ENCODE measurements around the gene OR2S2.

Gene OR2S2

DNA sequence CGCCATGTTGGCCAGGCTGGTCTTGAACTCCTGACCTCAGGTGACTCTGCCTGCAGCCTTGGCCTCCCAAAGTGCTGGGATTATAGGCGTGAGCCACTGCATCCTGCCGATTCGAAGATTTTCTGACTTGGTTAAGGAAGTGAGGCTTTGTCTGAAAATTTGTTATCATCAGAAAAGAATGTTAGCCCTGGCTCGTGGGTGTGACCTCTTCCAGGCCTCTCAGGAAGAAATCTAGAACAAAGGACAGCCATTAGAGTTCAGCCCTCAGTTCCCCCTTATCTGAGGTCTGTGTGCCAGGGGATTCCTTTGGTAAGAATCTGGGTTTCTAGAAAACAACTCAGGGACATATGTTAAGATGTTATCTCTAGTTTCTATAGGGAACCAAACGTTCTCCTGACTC, 6.2 kb downstream of the OR2S2 start:
- DNase-seq (ENCODE audit: low spot score in 2 of 2): no peak
- H3K27me3 ChIP-seq (ENCODE audit: low read depth): peaks cover 27% of the 10 kb centered on the region
- H3K4me3 ChIP-seq: no peak overlapping the region
- in situ Hi-C loops (cut with MboI; ENCODE audit: low sequenced_read_pairs): no loop called here
- H3K4me1 ChIP-seq: peaks cover 11% of the 10 kb centered on the region
- no peaks in the 10 kb centered on the region for H3K36me3 ChIP-seq (replicated peaks)
- no peaks in the 10 kb centered on the region for H3K9me3 ChIP-seq

DNA sequence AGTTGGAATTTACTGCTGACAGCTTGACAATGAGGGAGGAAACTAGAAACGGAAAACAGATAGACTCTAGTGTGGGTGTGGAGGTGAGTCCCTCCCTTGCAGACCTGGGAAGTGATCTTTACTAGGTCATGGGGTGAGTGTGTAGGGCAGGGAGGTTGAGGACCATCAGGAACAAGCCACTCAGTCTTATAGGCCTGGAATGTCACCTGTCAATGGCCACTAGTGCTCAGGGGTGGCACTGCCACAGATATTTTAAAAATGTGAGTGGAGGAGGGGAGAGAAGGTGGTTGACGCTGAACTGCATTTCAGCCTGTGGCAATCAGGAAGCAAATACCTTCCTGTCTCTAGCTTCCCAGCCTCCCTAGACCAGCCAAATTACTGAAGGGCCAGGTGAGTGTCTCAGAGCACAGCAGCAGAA, 9.0 kb downstream of the OR2S2 start:
- DNase-seq (ENCODE audit: low spot score in 2 of 2): no peak
- peaks cover 2% of the 10 kb centered on the region; the same call in 1 of the 2 replicates for H3K4me1 ChIP-seq
- no peaks in the 10 kb centered on the region for H3K36me3 ChIP-seq (replicated peaks)
- no peak overlapping the region for H3K4me3 ChIP-seq
- H3K27me3 ChIP-seq (ENCODE audit: low read depth): peaks cover 22% of the 10 kb centered on the region
- in situ Hi-C loops (cut with MboI; ENCODE audit: low sequenced_read_pairs): loop anchor here (5.0 kb wide), 1 partner anchor 42 kb away; the partner anchor contains the start of genes HRCT1 and SPAAR
- H3K9me3 ChIP-seq: no peaks in the 10 kb centered on the region

DNA sequence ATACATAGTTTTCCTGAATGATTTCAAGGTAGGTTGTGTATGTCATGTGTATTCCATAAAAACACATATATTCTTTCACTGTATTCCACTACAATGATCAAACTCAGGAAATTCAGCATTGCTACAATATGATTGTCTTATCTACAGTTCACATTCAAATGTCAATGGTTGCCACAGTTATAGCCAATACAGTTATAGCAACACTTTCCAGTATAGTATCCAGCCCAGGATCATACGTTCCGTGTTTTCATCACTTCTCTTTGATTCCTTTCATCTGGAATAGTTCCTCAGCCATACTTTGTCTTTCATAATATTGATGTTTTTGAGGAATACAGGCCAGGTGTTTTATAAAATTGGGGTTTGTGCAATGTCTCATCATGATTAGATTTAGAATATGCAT, 9.5 kb downstream of the OR2S2 start:
- H3K27me3 ChIP-seq (ENCODE audit: low read depth): peaks cover 20% of the 10 kb centered on the region
- DNase-seq (ENCODE audit: low spot score in 2 of 2): no peak
- H3K9me3 ChIP-seq: no peaks in the 10 kb centered on the region
- no peaks in the 10 kb centered on the region for H3K36me3 ChIP-seq (replicated peaks)
- in situ Hi-C loops (cut with MboI; ENCODE audit: low sequenced_read_pairs): loop anchor here (5.0 kb wide), 1 partner anchor 41 kb away; the partner anchor contains the start of genes HRCT1 and SPAAR
- H3K4me3 ChIP-seq: no peak overlapping the region
- H3K4me1 ChIP-seq: peaks cover 2% of the 10 kb centered on the region; the same call in 1 of the 2 replicates

DNA sequence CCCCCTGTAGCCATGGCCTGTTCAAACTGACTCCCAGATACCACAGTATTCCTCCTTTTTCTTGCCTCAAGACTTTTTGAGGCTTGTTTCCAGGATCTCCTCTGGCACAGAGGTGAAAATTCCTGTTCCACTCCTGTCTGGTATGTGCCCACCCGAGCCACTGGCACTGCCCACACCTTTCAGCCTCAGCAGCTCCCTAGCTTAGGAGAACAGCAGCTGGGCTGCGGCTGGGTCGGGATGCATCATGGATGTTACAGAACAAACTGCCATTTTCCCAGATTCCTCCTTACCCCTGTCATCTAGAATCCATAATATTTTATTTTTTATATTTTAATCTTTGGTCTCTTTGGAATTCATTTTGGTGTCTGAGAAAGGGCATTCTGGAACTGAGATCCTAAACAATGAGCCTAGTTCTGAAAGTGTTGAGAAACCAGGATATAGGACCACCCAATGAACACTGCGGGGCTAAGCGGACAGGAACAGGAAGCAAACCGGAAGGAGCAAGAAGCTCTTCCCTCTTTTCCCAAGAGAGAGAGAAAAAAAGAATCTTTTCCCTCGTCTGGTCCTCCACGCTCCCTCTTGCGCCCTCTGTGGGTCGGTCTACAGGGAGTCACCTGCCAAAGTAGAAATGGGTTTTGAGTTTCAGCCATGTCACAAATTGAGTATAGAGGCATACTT, 12.5 kb downstream of the OR2S2 start:
- DNase-seq (ENCODE audit: low spot score in 2 of 2): peak; percentile 95 to 98
- Histone ChIP-seq H3K9me3 (no peaks in the 10 kb centered on the region), H3K4me1 (peaks cover 2% of the 10 kb centered on the region; the same call in 1 of the 2 replicates), H3K27me3 (ENCODE audit: low read depth) (0 out of 2 replicates have a peak, but pooled peaks cover 2% of the 10 kb centered on the region), H3K4me3 (peak overlapping the region; percentile 20), H3K36me3 (replicated peaks) (no peaks in the 10 kb centered on the region)
- in situ Hi-C loops (cut with MboI; ENCODE audit: low sequenced_read_pairs): loop anchor here (5.0 kb wide), 1 partner anchor 38 kb away; the partner anchor contains the start of genes HRCT1 and SPAAR

DNA sequence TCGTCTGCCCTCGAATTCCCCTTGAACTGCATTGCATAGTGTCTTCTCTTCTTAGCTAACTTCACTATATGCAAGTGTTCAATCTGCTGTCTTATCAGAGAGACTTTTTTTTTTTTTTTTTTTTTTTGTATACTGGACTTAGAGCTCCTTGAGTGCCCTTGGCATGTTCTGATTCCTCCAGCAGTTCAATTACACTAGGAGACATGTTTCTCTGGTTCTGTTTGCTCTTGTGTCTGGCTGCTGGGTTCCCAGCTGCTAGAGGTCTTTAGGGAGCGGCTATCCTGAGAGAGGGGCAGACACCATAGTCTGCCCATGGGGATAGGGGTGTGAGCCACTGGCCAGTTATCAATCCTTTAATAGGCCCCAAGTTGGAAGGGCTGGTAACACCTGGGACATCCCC, 13.1 kb downstream of the OR2S2 start:
- Histone ChIP-seq H3K36me3 (replicated peaks) (no peaks in the 10 kb centered on the region), H3K9me3 (no peaks in the 10 kb centered on the region), H3K4me3 (no peak overlapping the region), H3K4me1 (peaks cover 2% of the 10 kb centered on the region; the same call in 1 of the 2 replicates), H3K27me3 (ENCODE audit: low read depth) (0 out of 2 replicates have a peak, but pooled peaks cover 2% of the 10 kb centered on the region)
- in situ Hi-C loops (cut with MboI; ENCODE audit: low sequenced_read_pairs): loop anchor here (5.0 kb wide), 1 partner anchor 38 kb away; the partner anchor contains the start of genes HRCT1 and SPAAR
- no peak for DNase-seq (ENCODE audit: low spot score in 2 of 2)

DNA sequence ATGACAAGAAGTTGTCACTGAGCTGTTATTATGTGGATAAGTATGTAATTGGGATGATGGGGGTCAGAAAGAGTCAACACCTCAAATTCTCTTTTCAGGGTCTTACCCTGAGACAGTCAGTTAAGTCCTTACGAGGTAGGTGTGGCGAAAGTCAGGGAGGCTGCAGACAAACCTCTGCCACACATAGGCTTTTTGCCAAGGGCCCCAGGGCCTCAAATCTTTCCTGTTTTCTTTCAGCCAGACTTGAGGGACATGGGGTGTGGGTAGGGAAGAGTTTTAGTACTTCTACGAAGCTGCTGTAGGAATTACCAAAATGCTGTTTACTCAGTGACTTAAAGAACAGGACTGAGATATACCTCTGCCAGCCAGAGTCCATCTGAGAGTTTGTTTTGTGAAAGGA, 13.8 kb downstream of the OR2S2 start:
- DNase-seq (ENCODE audit: low spot score in 2 of 2): no peak
- H3K9me3 ChIP-seq: no peaks in the 10 kb centered on the region
- in situ Hi-C loops (cut with MboI; ENCODE audit: low sequenced_read_pairs): no loop called here
- H3K4me1 ChIP-seq: peaks cover 2% of the 10 kb centered on the region; the same call in 1 of the 2 replicates
- 0 out of 2 replicates have a peak, but pooled peaks cover 2% of the 10 kb centered on the region for H3K27me3 ChIP-seq (ENCODE audit: low read depth)
- H3K36me3 ChIP-seq (replicated peaks): no peaks in the 10 kb centered on the region
- no peak overlapping the region for H3K4me3 ChIP-seq

DNA sequence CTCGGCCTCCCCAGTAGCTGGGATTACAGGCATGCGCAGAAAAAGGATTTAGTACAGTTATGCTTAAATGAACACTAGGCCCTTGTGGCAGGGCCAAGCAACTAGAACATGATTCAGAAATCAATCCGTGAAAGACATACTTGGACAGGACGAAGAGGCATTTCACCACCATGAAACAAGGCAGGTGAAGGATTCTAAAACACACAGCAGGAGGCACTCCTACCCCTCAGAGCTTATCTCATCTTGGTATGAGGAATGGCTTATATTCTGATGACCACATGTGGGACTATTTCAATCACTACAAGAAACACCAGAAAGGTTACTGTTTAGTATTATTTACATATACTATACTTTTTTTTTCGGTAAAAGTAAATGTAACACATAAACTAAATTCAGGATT, 15.7 kb downstream of the OR2S2 start:
- H3K9me3 ChIP-seq: no peaks in the 10 kb centered on the region

DNA sequence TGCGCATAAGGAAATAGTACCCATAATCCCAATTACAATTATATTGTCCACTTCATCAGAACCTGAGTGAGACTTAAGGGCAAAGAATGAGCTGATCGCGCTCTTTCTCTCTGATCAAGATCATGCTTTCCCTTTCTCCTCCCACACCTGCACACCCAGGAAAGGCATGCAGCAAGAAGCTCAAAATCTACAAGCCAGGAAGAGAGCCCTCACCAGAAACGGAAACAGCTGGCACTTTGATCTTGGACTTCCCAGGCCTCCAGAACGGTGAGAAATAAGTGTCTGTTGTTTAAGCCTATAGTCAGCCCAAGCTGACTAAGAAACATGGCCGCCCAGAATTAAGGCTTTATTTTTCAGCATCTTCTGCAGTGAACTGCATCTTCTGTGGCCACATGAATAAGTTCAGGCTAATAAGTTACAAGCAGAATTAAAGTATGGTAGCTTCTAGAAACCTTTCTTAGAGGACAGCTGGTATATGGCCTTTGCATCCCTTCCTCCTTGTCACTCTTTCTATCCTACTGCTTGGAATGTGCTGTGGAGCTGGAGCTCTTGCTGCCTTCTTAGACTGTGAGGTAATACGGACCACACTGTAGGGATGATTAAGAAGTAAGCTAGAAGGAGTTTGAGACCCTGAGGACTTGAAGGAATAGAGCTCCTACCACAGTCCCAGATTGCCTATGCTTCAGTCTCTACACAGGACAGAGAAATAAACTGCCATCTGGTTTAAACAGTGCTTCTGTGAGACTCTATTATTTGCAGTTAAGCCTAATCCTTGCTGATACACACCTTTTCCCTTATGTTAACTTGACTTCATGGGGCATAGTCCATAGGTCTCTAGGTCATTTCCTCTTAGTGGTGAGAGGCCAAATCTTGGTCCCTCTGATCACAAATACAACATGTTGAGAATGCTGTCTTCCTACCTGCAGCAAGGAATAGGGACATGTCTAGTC, 17.2 kb downstream of the OR2S2 start:
- in situ Hi-C loops (cut with MboI; ENCODE audit: low sequenced_read_pairs): no loop called here
- Histone ChIP-seq H3K4me1 (peaks cover 2% of the 10 kb centered on the region; the same call in 1 of the 2 replicates), H3K4me3 (no peak overlapping the region), H3K9me3 (no peaks in the 10 kb centered on the region), H3K36me3 (replicated peaks) (no peaks in the 10 kb centered on the region), H3K27me3 (ENCODE audit: low read depth) (no peaks in the 10 kb centered on the region)
- no peak for DNase-seq (ENCODE audit: low spot score in 2 of 2)

More for the DNA sequence above, 15.7 kb downstream of the OR2S2 start:
- Histone ChIP-seq H3K36me3 (replicated peaks) (no peaks in the 10 kb centered on the region), H3K4me3 (no peak overlapping the region), H3K4me1 (peaks cover 2% of the 10 kb centered on the region; the same call in 1 of the 2 replicates), H3K27me3 (ENCODE audit: low read depth) (no peaks in the 10 kb centered on the region)
- in situ Hi-C loops (cut with MboI; ENCODE audit: low sequenced_read_pairs): no loop called here
- no peak for DNase-seq (ENCODE audit: low spot score in 2 of 2)

DNA sequence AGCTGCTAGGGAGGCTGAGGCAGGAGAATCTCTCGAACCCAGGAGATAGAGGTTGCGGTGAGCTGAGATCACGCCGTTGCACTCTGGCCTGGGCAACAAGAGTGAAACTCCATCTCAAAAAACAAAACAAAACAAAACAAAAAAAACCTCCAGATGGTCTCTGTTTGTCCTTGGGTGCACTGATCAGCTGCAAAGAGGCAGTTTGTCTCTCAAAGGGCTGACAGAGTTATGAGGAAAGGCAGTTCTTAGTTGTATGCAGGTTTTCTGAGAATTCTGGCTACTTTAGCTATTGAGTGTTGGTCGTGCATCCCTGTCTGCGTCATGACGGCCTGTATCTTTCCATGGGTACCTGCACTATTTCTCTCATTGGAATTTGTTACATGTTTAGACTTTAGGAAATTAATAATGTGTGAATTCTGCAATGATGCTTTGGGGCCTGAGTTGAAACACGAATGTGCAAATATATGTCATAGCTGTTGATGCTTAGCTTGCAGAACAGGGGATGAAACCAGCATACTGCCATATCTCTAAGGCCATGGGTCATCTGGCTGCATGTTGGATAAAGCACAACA, 18.2 kb downstream of the OR2S2 start:
- no peak for DNase-seq (ENCODE audit: low spot score in 2 of 2)
- Histone ChIP-seq H3K9me3 (no peaks in the 10 kb centered on the region), H3K36me3 (replicated peaks) (no peaks in the 10 kb centered on the region), H3K4me1 (no peaks in the 10 kb centered on the region), H3K27me3 (ENCODE audit: low read depth) (no peaks in the 10 kb centered on the region), H3K4me3 (no peak overlapping the region)
- in situ Hi-C loops (cut with MboI; ENCODE audit: low sequenced_read_pairs): no loop called here

DNA sequence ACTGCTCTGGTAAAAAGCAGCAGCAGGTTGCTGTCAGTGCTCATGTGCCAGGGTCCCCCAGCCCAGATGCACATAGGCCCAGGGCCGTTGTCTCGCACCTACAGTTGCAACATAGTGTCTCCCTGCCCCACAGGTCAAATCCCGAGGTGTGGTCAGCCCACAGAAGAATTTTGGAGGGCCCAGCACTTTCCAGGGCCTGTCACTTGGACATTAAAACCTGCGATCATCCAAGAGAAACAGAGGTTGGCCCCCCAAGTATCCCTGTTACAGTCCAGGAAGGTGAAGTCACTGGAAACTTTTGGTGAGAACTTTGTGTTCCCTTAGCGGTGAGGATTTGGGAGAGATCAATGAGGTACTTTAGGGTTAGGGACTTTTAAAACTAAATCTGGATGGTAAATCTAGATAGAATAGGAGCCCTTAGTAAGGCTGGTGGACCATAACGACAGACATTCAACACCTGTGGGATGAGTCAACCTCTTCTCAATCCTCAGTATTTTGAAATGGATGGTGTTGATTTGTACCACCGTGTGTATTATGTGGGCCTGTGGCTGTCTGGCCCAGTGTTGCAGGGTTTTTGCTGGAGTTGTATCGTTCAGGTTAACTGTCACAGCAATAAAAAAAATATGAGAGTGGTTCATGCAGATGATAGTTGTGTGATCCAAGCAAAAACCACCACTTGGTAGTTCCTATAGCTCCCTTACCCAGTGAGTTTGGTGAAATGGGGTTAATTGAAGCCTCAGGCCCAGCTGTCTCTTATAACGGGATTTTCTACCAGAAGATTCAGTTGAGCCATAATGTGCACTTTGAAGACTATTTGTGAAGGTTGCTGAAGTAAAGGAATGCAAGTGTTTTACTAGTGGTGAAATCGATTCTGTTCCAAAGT, 19.2 kb downstream of the OR2S2 start:
- H3K36me3 ChIP-seq (replicated peaks): no peaks in the 10 kb centered on the region
- H3K27me3 ChIP-seq (ENCODE audit: low read depth): no peaks in the 10 kb centered on the region
- H3K9me3 ChIP-seq: no peaks in the 10 kb centered on the region
- H3K4me3 ChIP-seq: no peak overlapping the region
- no peak for DNase-seq (ENCODE audit: low spot score in 2 of 2)
- H3K4me1 ChIP-seq: no peaks in the 10 kb centered on the region
- in situ Hi-C loops (cut with MboI; ENCODE audit: low sequenced_read_pairs): no loop called here

DNA sequence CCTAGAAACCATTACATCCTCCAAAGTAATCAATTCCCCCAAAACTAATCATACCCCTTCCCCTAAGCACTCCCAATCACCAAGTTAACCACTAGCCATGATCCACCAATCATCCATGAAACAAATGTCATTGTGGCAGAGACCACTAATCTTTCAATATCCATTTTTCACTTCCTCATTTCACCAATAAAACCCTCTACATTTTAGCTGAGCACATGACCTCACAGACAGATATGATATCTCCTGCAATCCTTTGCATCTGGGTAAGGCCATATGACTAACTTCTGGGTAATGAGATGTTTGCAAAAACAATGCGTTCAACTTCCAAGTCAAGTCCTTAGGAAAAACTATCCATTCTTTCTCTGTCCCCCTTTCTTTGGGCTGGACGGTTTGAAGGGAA, 20.7 kb downstream of the OR2S2 start:
- Histone ChIP-seq H3K27me3 (ENCODE audit: low read depth) (no peaks in the 10 kb centered on the region), H3K4me3 (no peak overlapping the region), H3K4me1 (no peaks in the 10 kb centered on the region), H3K36me3 (replicated peaks) (no peaks in the 10 kb centered on the region), H3K9me3 (no peaks in the 10 kb centered on the region)
- in situ Hi-C loops (cut with MboI; ENCODE audit: low sequenced_read_pairs): no loop called here
- no peak for DNase-seq (ENCODE audit: low spot score in 2 of 2)

DNA sequence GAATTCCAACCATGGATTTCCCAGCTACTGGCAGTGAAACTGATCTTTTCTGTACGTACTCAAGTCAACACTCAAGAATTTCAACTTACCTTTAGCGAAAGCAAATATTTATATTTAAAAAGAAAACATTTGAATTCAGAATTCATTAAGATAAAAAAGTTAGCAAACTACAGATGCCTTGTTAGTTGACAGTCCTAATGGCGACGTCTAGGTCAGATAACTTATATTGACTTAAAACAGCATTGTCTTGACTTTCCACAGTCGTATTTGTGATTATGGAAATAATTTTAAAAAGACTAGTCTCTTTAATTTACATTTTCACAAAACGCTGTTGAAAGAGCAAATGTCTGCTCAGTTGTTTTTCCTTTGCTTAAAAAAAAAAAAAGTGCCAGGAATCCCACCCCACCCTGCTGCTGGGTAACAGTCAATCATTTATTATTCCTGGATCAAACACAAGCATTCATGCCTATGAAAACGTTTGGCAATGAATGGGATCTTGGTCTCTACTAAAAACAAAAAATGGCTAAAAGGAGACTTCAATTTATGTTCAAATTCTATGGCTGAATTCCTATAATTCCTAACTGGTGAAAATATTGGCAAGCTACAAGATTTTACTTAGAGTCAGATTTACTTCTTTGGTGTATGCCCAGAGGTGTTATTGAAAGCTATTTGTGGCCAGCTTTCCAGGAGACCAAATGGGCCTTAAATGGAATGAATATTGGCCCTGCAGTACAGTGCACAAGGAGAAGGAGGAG, 22.0 kb downstream of the OR2S2 start:
- DNase-seq (ENCODE audit: low spot score in 2 of 2): no peak
- Histone ChIP-seq H3K36me3 (replicated peaks) (no peaks in the 10 kb centered on the region), H3K4me1 (no peaks in the 10 kb centered on the region), H3K9me3 (no peaks in the 10 kb centered on the region), H3K4me3 (no peak overlapping the region), H3K27me3 (ENCODE audit: low read depth) (no peaks in the 10 kb centered on the region)
- in situ Hi-C loops (cut with MboI; ENCODE audit: low sequenced_read_pairs): no loop called here

Data from HAP-1 (cell line).